PC-3 (cell line): Measurements from ENCODE around the gene PIRT.
A peak's percentile ranks its signal among the peaks of the same experiment; 100 is the strongest.

Experiments
- CTCF ChIP-seq: fragments of 300-600 bp; sonication (generic); conservative IDR thresholded peaks from 2 replicates; pipeline ENCODE4 v1.5.1; 2017; ENCODE audit warnings: antibody characterized with exemption, low read depth, mild to moderate bottlenecking, low read length
- EZH2 ChIP-seq: fragments of 300-600 bp; sonication (generic); IDR thresholded peaks from one replicate; pipeline ENCODE4 v1.6.1; 2017; ENCODE audit warnings: antibody characterized with exemption, mild to moderate bottlenecking, low read length; ENCODE audit not compliant: unreplicated experiment

DNA sequence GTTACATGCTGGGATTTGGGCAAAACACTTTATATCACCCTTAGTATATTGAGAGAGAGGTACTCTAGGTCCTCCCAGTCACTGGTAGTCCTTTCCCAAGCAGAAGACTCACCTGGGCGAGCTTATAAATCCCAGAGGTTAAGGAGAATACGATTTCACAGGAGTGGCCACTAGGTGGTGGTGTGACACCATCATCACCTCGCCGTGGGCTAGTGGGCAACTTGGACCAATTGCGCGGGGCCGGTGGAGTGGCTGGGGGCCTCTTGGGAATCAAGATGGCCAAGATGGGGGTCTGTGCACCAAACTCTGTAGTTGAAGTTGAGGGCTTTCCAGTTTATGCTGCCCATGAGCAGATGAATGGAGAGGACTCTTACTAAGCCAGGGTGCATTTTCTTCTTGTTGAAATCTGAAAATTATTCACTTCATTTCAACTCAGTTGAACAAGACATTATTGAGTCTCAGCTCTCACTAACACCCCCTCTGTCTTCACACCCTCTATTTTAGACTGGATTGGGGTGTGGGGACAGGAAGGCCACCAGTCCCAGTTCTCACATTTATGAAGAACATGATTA, 38.2 kb upstream of the PIRT start:
- TF ChIP-seq CTCF (peak; percentile 67), EZH2 (no peak)
